ENCODE data around the gene CCDC78.
A peak's percentile ranks its signal among the peaks of the same experiment; 100 is the strongest.

Gene CCDC78

GRCh38 chr16:722835-723633 lies 3.2 kb downstream of the CCDC78 start:
- DNase-seq: no peak

GRCh38 chr16:721765-722540 lies 4.3 kb downstream of the CCDC78 start:
- no peak for DNase-seq

- peak; percentile 29 to 58 for DNase-seq
Measured at GRCh38 chr16:720990-721764, 5.1 kb downstream of the CCDC78 start, which contains the start of gene ANTKMT. TSS of gene ANTKMT (plus strand) at chr16:721146. CDS start at chr16:721275, 129 bp downstream.

- DNase-seq: peak; percentile 54 to 59
Measured at GRCh38 chr16:720447-720989, 5.7 kb downstream of the CCDC78 start.

- peak in 1 of 2 experiments; percentile 39 for DNase-seq
Measured at GRCh38 chr16:719815-720446, 6.3 kb downstream of the CCDC78 start.

- DNase-seq: no peak
Measured at GRCh38 chr16:718922-719321, 7.3 kb downstream of the CCDC78 start.

GRCh38 chr16:718389-718788 lies 7.9 kb downstream of the CCDC78 start:
- DNase-seq: no peak

- DNase-seq: no peak
Measured at GRCh38 chr16:717450-718245, 8.6 kb downstream of the CCDC78 start.

GRCh38 chr16:716768-717325 lies 9.4 kb downstream of the CCDC78 start:
- DNase-seq: no peak

- peak in 1 of 2 experiments; percentile 29 for DNase-seq
Measured at GRCh38 chr16:716200-716568, 10.1 kb downstream of the CCDC78 start.

- no peak for DNase-seq
Measured at GRCh38 chr16:715477-716199, 10.6 kb downstream of the CCDC78 start.

GRCh38 chr16:714558-715476 lies 11.4 kb downstream of the CCDC78 start, which contains the start of gene METRN:
TSS of gene METRN (plus strand) at chr16:715118. CDS start at chr16:715290, 172 bp downstream.
- peak; percentile 33 to 72 for DNase-seq

GRCh38 chr16:714079-714478 lies 12.2 kb downstream of the CCDC78 start:
- peak in 1 of 2 experiments; percentile 38 for DNase-seq

GRCh38 chr16:712740-713250 lies 13.4 kb downstream of the CCDC78 start:
- DNase-seq: peak; percentile 86 to 88

- DNase-seq: peak in 1 of 2 experiments; percentile 45
Measured at GRCh38 chr16:711548-712320, 14.5 kb downstream of the CCDC78 start.

GRCh38 chr16:711084-711483 lies 15.2 kb downstream of the CCDC78 start:
- no peak for DNase-seq

- no peak for DNase-seq
Measured at GRCh38 chr16:710500-711075, 15.7 kb downstream of the CCDC78 start.

Data from SW 1271 (cell line).